GM18502 (cell line): Measurements from ENCODE around the gene MGAT4A.
"Not testable (repeated sequence)": the region's sequence is repeated elsewhere in the genome, so short reads cannot be mapped to it uniquely, and the experiment has no call there.

ENCODE experiments used
- ATAC-seq: cut with Tn5 transposase; IDR thresholded peaks from one replicate; pipeline ENCODE4 v1.9.1; 2021; ENCODE audit warnings: mild to moderate bottlenecking; ENCODE audit not compliant: unreplicated experiment, poor library complexity

Gene MGAT4A

GRCh38 chr2:98669675-98670074, 61.3 kb downstream of the MGAT4A start:
- no peak for ATAC-seq

GRCh38 chr2:98665677-98666076, 65.3 kb downstream of the MGAT4A start:
- ATAC-seq: no peak

GRCh38 chr2:98664323-98664722, 66.6 kb downstream of the MGAT4A start:
- no peak for ATAC-seq

GRCh38 chr2:98663511-98664090, 67.3 kb downstream of the MGAT4A start:
- no peak for ATAC-seq

- ATAC-seq: not testable (repeated sequence)
Observed at GRCh38 chr2:98659491-98659840, 71.5 kb downstream of the MGAT4A start.

- ATAC-seq: no peak
Observed at GRCh38 chr2:98658816-98659490, 72.0 kb downstream of the MGAT4A start.

- ATAC-seq: no peak
Observed at GRCh38 chr2:98656800-98657199, 74.1 kb downstream of the MGAT4A start.

- no peak for ATAC-seq
Observed at GRCh38 chr2:98654699-98655495, 76.0 kb downstream of the MGAT4A start.

- ATAC-seq: no peak
Observed at GRCh38 chr2:98650998-98651397, 79.9 kb downstream of the MGAT4A start.

- no peak for ATAC-seq
Observed at GRCh38 chr2:98649992-98650375, 80.9 kb downstream of the MGAT4A start.

GRCh38 chr2:98649135-98649991, 81.6 kb downstream of the MGAT4A start:
- peak; percentile 77 for ATAC-seq

GRCh38 chr2:98648451-98648850, 82.5 kb downstream of the MGAT4A start:
- ATAC-seq: no peak

GRCh38 chr2:98647636-98648035, 83.3 kb downstream of the MGAT4A start:
- ATAC-seq: no peak

GRCh38 chr2:98643496-98644100, 87.3 kb downstream of the MGAT4A start:
- ATAC-seq: no peak

- ATAC-seq: peak; percentile 59
Observed at GRCh38 chr2:98637401-98638147, 93.4 kb downstream of the MGAT4A start.

GRCh38 chr2:98634406-98635092, 96.4 kb downstream of the MGAT4A start:
- no peak for ATAC-seq

- no peak for ATAC-seq
Observed at GRCh38 chr2:98632351-98632750, 98.6 kb downstream of the MGAT4A start.

- ATAC-seq: no peak
Observed at GRCh38 chr2:98623657-98624056, 107.3 kb downstream of the MGAT4A start.

- no peak for ATAC-seq
Observed at GRCh38 chr2:98617149-98617548, 113.8 kb downstream of the MGAT4A start.
